G401.6 (cell line): ENCODE results near the gene SHISA9.

Source experiments
- FAIRE-seq: peaks from 2 replicates; lab custom pipeline; 2012; peaks lifted over from hg19 to GRCh38; lab: Jason Lieb, UNC

Gene SHISA9

GRCh38 chr16:12951976-12952375, 50.6 kb downstream of the SHISA9 start:
- FAIRE-seq: no peak

GRCh38 chr16:12958366-12958765, 57.0 kb downstream of the SHISA9 start:
- FAIRE-seq: no peak

GRCh38 chr16:12959072-12959471, 57.7 kb downstream of the SHISA9 start:
- no peak for FAIRE-seq

- no peak for FAIRE-seq
Observed at GRCh38 chr16:12961626-12962025, 60.2 kb downstream of the SHISA9 start.

GRCh38 chr16:12964461-12964860, 63.1 kb downstream of the SHISA9 start:
- FAIRE-seq: no peak

GRCh38 chr16:12965274-12965804, 63.9 kb downstream of the SHISA9 start:
- no peak for FAIRE-seq

- FAIRE-seq: no peak
Observed at GRCh38 chr16:12971241-12971640, 69.8 kb downstream of the SHISA9 start.

GRCh38 chr16:12972246-12972645, 70.8 kb downstream of the SHISA9 start:
- FAIRE-seq: no peak

GRCh38 chr16:12975766-12976165, 74.4 kb downstream of the SHISA9 start:
- FAIRE-seq: no peak

GRCh38 chr16:12976496-12976895, 75.1 kb downstream of the SHISA9 start:
- no peak for FAIRE-seq

- FAIRE-seq: no peak
Observed at GRCh38 chr16:12976936-12977335, 75.5 kb downstream of the SHISA9 start.

- FAIRE-seq: no peak
Observed at GRCh38 chr16:12985516-12985915, 84.1 kb downstream of the SHISA9 start.

GRCh38 chr16:12988071-12988470, 86.7 kb downstream of the SHISA9 start:
- FAIRE-seq: no peak

GRCh38 chr16:12992066-12992465, 90.7 kb downstream of the SHISA9 start:
- no peak for FAIRE-seq

GRCh38 chr16:12994402-12994801, 93.0 kb downstream of the SHISA9 start:
- no peak for FAIRE-seq

GRCh38 chr16:12995721-12996372, 94.4 kb downstream of the SHISA9 start:
- no peak for FAIRE-seq

- no peak for FAIRE-seq
Observed at GRCh38 chr16:12998361-12999085, 97.1 kb downstream of the SHISA9 start.

GRCh38 chr16:12999368-12999767, 98.0 kb downstream of the SHISA9 start:
- FAIRE-seq: no peak

- FAIRE-seq: no peak
Observed at GRCh38 chr16:13005721-13006247, 104.4 kb downstream of the SHISA9 start.

GRCh38 chr16:13012601-13013000, 111.2 kb downstream of the SHISA9 start:
- FAIRE-seq: no peak

- FAIRE-seq: no peak
Observed at GRCh38 chr16:13013043-13013442, 111.6 kb downstream of the SHISA9 start.

GRCh38 chr16:13014476-13014875, 113.1 kb downstream of the SHISA9 start:
- FAIRE-seq: no peak

- FAIRE-seq: no peak
Observed at GRCh38 chr16:13018026-13018425, 116.6 kb downstream of the SHISA9 start.

- no peak for FAIRE-seq
Observed at GRCh38 chr16:13021996-13022395, 120.6 kb downstream of the SHISA9 start.
